C4-2B (cell line): Measurements from ENCODE around the gene GPR31.
"Not testable (repeated sequence)": the region's sequence is repeated elsewhere in the genome, so short reads cannot be mapped to it uniquely, and the experiment has no call there.

Experiments
- H3K27ac ChIP-seq: fragments of 450-650 bp; 2 replicates; pipeline ENCODE4 v1.5.1; 2017
- CTCF ChIP-seq: fragments of 450-650 bp; conservative IDR thresholded peaks from 2 replicates; pipeline ENCODE4 v1.5.1; 2017; ENCODE audit warnings: mild to moderate bottlenecking
- ZFX ChIP-seq: fragments of 450-650 bp; IDR thresholded peaks from 2 replicates; pipeline ENCODE4 v1.6.1; 2017

The GPR31 gene, protein sequence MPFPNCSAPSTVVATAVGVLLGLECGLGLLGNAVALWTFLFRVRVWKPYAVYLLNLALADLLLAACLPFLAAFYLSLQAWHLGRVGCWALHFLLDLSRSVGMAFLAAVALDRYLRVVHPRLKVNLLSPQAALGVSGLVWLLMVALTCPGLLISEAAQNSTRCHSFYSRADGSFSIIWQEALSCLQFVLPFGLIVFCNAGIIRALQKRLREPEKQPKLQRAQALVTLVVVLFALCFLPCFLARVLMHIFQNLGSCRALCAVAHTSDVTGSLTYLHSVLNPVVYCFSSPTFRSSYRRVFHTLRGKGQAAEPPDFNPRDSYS

GRCh38 chr6:167157863-167158262 is at the start of gene GPR31:
Gene GPR31, minus strand, starts transcription at chr6:167157980. Its CDS starts 149 bp downstream, at chr6:167157831.
- no peak for TF ChIP-seq CTCF
- TF ChIP-seq ZFX: no peak
- H3K27ac ChIP-seq: no peak within 1 kb of the TSS

GRCh38 chr6:167207527-167207926 is 49.7 kb upstream of the GPR31 start:
- H3K27ac ChIP-seq: no peak overlapping the region
- TF ChIP-seq ZFX (no peak), CTCF (no peak)

DNA sequence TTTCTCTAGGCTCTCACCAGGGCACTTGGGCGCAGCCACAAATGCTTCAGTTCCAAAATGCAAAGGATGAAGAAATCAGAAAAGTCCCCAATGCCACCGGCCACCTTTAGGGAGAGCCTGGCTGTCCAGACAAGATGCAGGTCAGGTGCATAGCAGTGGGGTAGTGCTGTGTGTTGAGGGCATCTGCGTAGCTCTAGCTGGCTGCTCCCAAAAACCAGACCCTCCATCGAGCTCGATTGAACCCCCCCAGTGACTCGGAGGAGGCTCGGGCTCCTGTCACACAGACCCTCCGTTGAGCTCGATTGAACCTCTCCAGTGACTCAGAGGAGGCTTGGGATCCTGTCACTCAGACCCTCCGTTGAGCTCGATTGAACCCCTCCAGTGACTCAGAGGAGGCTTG is 47.5 kb upstream of the GPR31 start:
- H3K27ac ChIP-seq: not testable (repeated sequence)

- H3K27ac ChIP-seq: not testable (repeated sequence)
Observed at GRCh38 chr6:167204059-167204348, 46.2 kb upstream of the GPR31 start.

GRCh38 chr6:167203261-167204058 is 45.7 kb upstream of the GPR31 start:
- not testable (repeated sequence) for H3K27ac ChIP-seq

DNA sequence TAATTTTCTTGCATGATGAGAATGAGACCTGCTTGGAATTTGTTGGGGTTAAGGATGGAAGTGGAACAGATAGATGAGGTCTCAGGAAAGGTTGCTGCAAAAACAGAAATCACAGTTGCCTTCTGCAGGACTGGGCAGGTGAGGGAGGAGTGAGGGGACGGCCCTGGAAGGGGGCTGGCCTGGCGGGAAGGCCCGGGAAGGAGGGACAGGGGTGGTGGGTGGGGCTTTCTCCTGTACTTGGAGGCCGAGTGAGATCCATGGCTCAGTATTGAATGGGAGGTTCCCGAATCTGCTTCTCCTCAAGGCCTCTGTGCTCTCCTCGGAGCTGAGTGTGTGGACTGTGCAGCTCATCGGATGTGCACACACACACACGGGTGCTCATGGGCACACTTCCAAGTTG is 44.8 kb upstream of the GPR31 start:
- H3K27ac ChIP-seq: not testable (repeated sequence)

DNA sequence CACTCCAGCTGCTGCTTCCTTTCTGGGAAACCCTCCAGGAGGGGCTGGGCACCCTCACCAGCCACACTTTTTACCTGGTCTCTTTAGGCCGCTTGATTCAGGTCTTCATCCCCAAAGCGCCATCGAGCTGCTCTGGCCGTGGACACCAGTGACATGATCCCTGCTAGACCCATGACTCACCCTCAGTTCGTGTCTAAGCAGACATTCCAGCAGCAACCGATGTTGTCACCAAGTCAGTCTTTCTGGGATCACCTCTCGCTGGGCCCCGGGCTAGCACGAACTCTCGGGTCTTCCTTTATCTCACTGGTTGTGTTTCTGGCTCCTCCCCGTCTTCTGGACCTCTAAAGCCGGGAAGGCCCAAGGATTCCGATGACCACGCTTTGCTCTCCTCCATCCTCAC is 43.0 kb upstream of the GPR31 start:
- no peak overlapping the region for H3K27ac ChIP-seq
- TF ChIP-seq CTCF: no peak

DNA sequence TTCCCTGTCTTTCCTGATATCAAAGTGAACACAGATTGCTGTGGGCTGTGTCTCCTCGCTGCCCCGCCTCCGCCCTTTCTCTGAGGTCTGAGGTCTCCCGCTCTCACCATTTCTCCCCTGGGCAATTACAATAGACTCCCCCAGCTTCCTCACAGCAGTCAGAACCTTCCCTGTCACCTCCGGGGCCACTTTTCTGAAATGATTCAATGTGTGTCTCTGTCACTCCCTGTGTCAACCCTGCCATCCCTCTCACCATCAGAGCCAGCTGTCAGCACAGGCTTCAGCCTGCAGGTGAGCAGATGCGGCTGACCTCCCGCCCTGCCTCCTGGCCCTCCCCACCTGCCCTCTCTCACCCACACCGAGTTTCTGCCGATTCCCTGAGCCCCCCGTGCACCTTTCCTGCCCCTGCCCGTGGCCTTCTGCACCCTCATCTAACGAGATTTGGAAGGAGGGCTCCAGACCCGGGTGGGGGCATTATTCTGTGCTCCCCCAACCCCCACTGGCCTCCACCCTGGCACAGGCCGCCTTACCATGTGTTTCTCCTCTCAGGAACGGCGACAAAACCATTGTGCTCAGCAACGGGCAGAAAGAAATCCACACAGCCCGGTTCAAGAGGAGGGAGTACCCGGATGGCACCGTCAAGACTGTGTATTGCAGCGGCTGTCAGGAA is 38.3 kb upstream of the GPR31 start:
- not testable (repeated sequence) for H3K27ac ChIP-seq

DNA sequence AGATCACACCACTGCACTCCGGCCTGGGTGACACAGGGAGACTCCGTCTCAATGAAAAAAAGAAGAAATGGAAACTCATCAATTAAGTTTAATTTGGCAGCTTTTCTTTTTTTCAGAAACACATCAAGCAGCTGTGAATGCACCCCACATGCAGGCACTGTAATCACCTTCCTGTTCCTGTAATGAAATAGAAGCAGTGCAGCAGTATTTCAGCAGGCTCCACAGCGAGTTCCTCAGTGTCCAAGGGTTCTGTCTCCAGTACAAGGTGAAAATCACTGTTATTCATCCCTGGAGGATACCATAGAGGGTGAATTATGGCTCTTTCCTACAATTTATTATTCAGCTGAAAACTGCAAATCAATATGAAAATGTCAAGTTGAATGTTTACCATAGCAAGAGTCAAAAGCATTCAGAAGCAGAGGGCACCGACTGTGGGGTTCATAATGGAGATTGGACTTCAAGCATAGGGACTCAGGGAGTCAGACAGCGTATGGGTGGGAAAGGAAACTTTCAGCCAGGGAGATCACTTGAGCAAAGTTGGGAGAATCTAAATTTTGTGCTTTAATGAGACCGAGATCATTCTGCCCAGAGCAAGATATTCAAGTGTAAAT is 35.8 kb upstream of the GPR31 start:
- H3K27ac ChIP-seq: not testable (repeated sequence)

GRCh38 chr6:167191043-167191583 is 33.3 kb upstream of the GPR31 start:
- H3K27ac ChIP-seq: not testable (repeated sequence)

GRCh38 chr6:167187275-167187674 is 29.5 kb upstream of the GPR31 start:
- H3K27ac ChIP-seq: not testable (repeated sequence)

- H3K27ac ChIP-seq: not testable (repeated sequence)
Observed at GRCh38 chr6:167185101-167185500, 27.3 kb upstream of the GPR31 start.
